HCT116 (cell line): ENCODE data around the gene MLC1. TPM values are rescaled to one million over a fixed set of nuclear protein-coding genes. Genes with fewer than 3 reads are reported as not detected.

ENCODE experiments used
- ATAC-seq: fragments of 200-7000 bp; cut with Tn5 transposase; 2 replicates; pipeline ENCODE4 v1.9.1; 2020; ENCODE audit warnings: mild to moderate bottlenecking, moderate library complexity
- BruUV-seq: library from RNA; stranded (reverse); fragments of 400-500 nt; replicated peaks from 2 replicates; lab custom pipeline; 2021; lab: Mats Ljungman, UMichigan
- CTCF ChIA-PET: fragments of 300-600 bp; sonication (Branson Sonifier 250); formaldehyde crosslinking; loops from one replicate; lab custom pipeline; 2021; ENCODE audit warnings: antibody characterized with exemption; lab: Charles Lee
- POLR2A ChIA-PET: fragments of 300-600, 350-600 bp; sonication (Branson Sonifier 250); formaldehyde crosslinking; loops from one replicate; lab custom pipeline; 2021; ENCODE audit warnings: antibody characterized with exemption; lab: Charles Lee
- RAD21 ChIA-PET, 2 experiments: fragments of 300-600 bp; sonication (Branson Sonifier 250); formaldehyde crosslinking; loops; one replicate each; lab custom pipeline; 2023; ENCODE audit warnings: low total read pairs in 2 of 2; ENCODE audit not compliant: uncharacterized antibody in 2 of 2, unreplicated experiment in 2 of 2, low non-redundant PET in 1 of 2; lab: Charles Lee
- DNase-seq: peaks from one replicate; pipeline ENCODE4 v3.0.0-alpha.2; 2010; ENCODE audit warnings: low read depth, low spot score
- H2AFZ ChIP-seq: fragments of 200-600 bp; shearing (Covaris generic), sonication (generic); 2 replicates; pipeline ENCODE4 v1.6.1; 2017; ENCODE audit warnings: low read depth, mixed run types, mixed read lengths, antibody characterized with exemption, low read length; ENCODE audit not compliant: poor library complexity, severe bottlenecking
- H3K27ac ChIP-seq: 2 replicates; pipeline ENCODE4 v1.5.1; 2012; ENCODE audit warnings: low read depth, low read length
- H3K27me3 ChIP-seq: fragments of 200-600 bp; sonication (generic); 2 replicates; pipeline ENCODE4 v1.6.1; 2016; ENCODE audit warnings: mixed run types, low read length, mixed read lengths; ENCODE audit not compliant: insufficient read depth
- H3K36me3 ChIP-seq, 2 experiments: fragments of 200-500 bp in 1 of 2; fragments of 200-600 bp in 1 of 2; sonication (Bioruptor generic) in 1 of 2; sonication (generic) in 1 of 2; 2 replicates each; pipeline versions ENCODE4 v1.5.1 to v1.6.1; 2014 to 2016; ENCODE audit warnings: low read length in 2 of 2, inconsistent platforms in 1 of 2, mixed read lengths in 1 of 2, mixed run types in 1 of 2; ENCODE audit not compliant: insufficient read depth in 2 of 2, control insufficient read depth in 1 of 2
- H3K4me1 ChIP-seq, 2 experiments: fragments of 200-600 bp in 1 of 2; sonication (generic) in 1 of 2; 2 replicates each; pipeline versions ENCODE4 v1.5.1 to v1.6.1; 2012 to 2017; ENCODE audit warnings: low read length in 2 of 2, inconsistent platforms in 1 of 2, mild to moderate bottlenecking in 1 of 2, mixed read lengths in 1 of 2, mixed run types in 1 of 2, moderate library complexity in 1 of 2; ENCODE audit not compliant: insufficient read depth in 2 of 2, control insufficient read depth in 1 of 2
- H3K4me2 ChIP-seq: fragments of 200-600 bp; sonication (generic); 2 replicates; pipeline ENCODE4 v1.6.1; 2017; ENCODE audit warnings: mixed run types, low read length, mixed read lengths
- H3K4me3 ChIP-seq, 2 experiments: fragments of 200-600 bp in 1 of 2; sonication (generic) in 1 of 2; replicated peaks in 1 of 2; 2 replicates each; pipeline ENCODE4 v1.5.1; 2011 to 2016; ENCODE audit warnings: low read length in 2 of 2, control low read depth in 1 of 2, low read depth in 1 of 2, mild to moderate bottlenecking in 1 of 2, mixed read lengths in 1 of 2, mixed run types in 1 of 2
- H3K79me2 ChIP-seq: fragments of 200-600 bp; sonication (generic); 2 replicates; pipeline ENCODE4 v1.6.1; 2017; ENCODE audit warnings: mild to moderate bottlenecking, mixed run types, low read length, moderate library complexity, mixed read lengths; ENCODE audit not compliant: insufficient read depth
- H3K9ac ChIP-seq: fragments of 200-600 bp; sonication (generic); 2 replicates; pipeline ENCODE4 v1.6.1; 2016; ENCODE audit warnings: low read length, mixed read lengths
- H3K9me2 ChIP-seq: fragments of 200-600 bp; sonication (generic), shearing (Covaris generic); 2 replicates; pipeline ENCODE4 v1.6.1; 2017; ENCODE audit warnings: mixed run types, mild to moderate bottlenecking, moderate library complexity; ENCODE audit not compliant: insufficient read depth
- H3K9me3 ChIP-seq, 2 experiments: fragments of 200-500 bp in 1 of 2; fragments of 200-600 bp in 1 of 2; sonication (Bioruptor generic) in 1 of 2; sonication (generic) in 1 of 2; 2 replicates each; pipeline ENCODE4 v1.6.1; 2014 to 2017; ENCODE audit warnings: low read length in 2 of 2, mixed read lengths in 2 of 2, inconsistent platforms in 1 of 2, low read depth in 1 of 2, mild to moderate bottlenecking in 1 of 2, mixed run types in 1 of 2, moderate library complexity in 1 of 2; ENCODE audit not compliant: control insufficient read depth in 1 of 2, insufficient read depth in 1 of 2
- H4K20me1 ChIP-seq: fragments of 200-600 bp; sonication (generic), shearing (Covaris generic); 2 replicates; pipeline ENCODE4 v1.6.1; 2017; ENCODE audit warnings: mixed run types, mild to moderate bottlenecking, moderate library complexity; ENCODE audit not compliant: insufficient read depth
- EGR1 ChIP-seq: IDR thresholded peaks from 2 replicates; pipeline ENCODE4 v1.6.1; 2012; ENCODE audit warnings: low read depth
- ELF1 ChIP-seq: IDR thresholded peaks from 2 replicates; pipeline ENCODE4 v1.6.1; 2012; ENCODE audit warnings: low read depth, borderline replicate concordance
- EZH2 ChIP-seq: fragments of 200-600 bp; sonication (generic); IDR thresholded peaks from 2 replicates; pipeline ENCODE4 v1.6.1; 2017; ENCODE audit warnings: antibody characterized with exemption, mixed run types
- POLR2A ChIP-seq: IDR thresholded peaks from 2 replicates; pipeline ENCODE4 v1.7.0; 2011; ENCODE audit warnings: borderline replicate concordance; ENCODE audit not compliant: insufficient read depth, insufficient read length; ENCODE audit errors: extremely low read depth
- POLR2AphosphoS5 ChIP-seq: IDR thresholded peaks from 2 replicates; pipeline ENCODE4 v1.6.1; 2011; ENCODE audit warnings: mild to moderate bottlenecking, low read depth, low read length, moderate library complexity
- SRF ChIP-seq: IDR thresholded peaks from 2 replicates; pipeline ENCODE4 v1.6.1; 2012; ENCODE audit warnings: low read depth
- ZFX ChIP-seq: fragments of 450-650 bp; IDR thresholded peaks from 2 replicates; pipeline ENCODE4 v1.6.1; 2017
- intact Hi-C: fragments of 100-400 bp; cut with micrococcal nuclease; formaldehyde crosslinking; loops from 2 replicates; pipeline ENCODE4 v1.10.0; 2022
- total RNA-seq: library from RNA; stranded (reverse); gene quantifications from one replicate; pipeline ENCODE4 v1.2.1, GENCODE V29; 2021; ENCODE audit not compliant: unreplicated experiment
- TF ChIP-seq, protein P1 (sequence below), 3 experiments: fragments of 200-600 bp in 1 of 3; sonication (generic) in 1 of 3; IDR thresholded peaks in 2 of 3; conservative IDR thresholded peaks in 1 of 3; 2 replicates each; pipeline ENCODE4 v1.5.1; 2012 to 2017; ENCODE audit warnings: low read depth in 2 of 3, low read length in 2 of 3, antibody characterized with exemption in 1 of 3, borderline replicate concordance in 1 of 3, control low read depth in 1 of 3, mild to moderate bottlenecking in 1 of 3, mixed read lengths in 1 of 3, mixed run types in 1 of 3, moderate library complexity in 1 of 3; ENCODE audit not compliant: insufficient read depth in 1 of 3
- TF ChIP-seq, protein P2 (sequence below): IDR thresholded peaks from 2 replicates; pipeline ENCODE4 v1.6.1; 2012; ENCODE audit warnings: low read depth
- TF ChIP-seq, protein P3 (sequence below): IDR thresholded peaks from 2 replicates; pipeline ENCODE4 v1.6.1; 2012

The MLC1 gene
- total RNA-seq, 1 experiment from 2014 or later, result not detected

DNA sequence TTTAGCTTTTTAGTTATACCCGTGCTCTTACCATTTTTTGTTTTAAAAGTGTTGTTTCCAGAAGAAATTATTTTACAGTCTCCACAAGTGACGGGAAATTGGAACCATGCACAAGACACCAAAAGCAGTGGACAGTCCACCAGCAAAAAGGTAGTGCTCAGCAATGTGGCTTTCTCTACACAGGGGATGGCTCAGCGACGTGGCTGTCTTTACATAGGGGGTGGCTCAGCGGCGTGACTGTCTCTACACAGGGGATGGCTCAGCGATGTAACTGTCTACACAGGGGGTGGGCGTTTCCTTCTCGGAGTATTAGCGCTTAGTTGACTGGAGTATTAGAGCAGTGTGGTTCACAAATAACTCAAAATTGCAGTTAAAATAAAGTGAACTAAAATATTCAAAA is 49.3 kb upstream of the MLC1 start:
- H3K79me2 ChIP-seq, result no peaks in the 10 kb centered on the region
- H3K27ac ChIP-seq, result no peak overlapping the region
- ChIA-PET POLR2A (no interaction called here), CTCF (no interaction called here), RAD21 (no interaction called here)
- H3K27me3 ChIP-seq, result no peaks in the 10 kb centered on the region
- intact Hi-C loops, result no loop called here
- no peak overlapping the region for H3K4me2 ChIP-seq
- H3K9me3 ChIP-seq, result no peaks in the 10 kb centered on the region; a peak in 1 of 4 replicates
- no peaks in the 10 kb centered on the region for H3K9me2 ChIP-seq
- no peak overlapping the region for H3K4me3 ChIP-seq
- no peak overlapping the region for H3K9ac ChIP-seq
- TF ChIP-seq, protein P1, sequence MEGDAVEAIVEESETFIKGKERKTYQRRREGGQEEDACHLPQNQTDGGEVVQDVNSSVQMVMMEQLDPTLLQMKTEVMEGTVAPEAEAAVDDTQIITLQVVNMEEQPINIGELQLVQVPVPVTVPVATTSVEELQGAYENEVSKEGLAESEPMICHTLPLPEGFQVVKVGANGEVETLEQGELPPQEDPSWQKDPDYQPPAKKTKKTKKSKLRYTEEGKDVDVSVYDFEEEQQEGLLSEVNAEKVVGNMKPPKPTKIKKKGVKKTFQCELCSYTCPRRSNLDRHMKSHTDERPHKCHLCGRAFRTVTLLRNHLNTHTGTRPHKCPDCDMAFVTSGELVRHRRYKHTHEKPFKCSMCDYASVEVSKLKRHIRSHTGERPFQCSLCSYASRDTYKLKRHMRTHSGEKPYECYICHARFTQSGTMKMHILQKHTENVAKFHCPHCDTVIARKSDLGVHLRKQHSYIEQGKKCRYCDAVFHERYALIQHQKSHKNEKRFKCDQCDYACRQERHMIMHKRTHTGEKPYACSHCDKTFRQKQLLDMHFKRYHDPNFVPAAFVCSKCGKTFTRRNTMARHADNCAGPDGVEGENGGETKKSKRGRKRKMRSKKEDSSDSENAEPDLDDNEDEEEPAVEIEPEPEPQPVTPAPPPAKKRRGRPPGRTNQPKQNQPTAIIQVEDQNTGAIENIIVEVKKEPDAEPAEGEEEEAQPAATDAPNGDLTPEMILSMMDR (IDR thresholded peaks at IDR 0.05 in 2 of 3, conservative IDR thresholded peaks at IDR 0.05 in 1 of 3; ENCODE audit: borderline replicate concordance in 1 of 3, insufficient read depth in 1 of 3, low read depth in 2 of 3, low read length in 2 of 3), result no peak
- TF ChIP-seq EGR1 (no peak), ELF1 (no peak), EZH2 (no peak), POLR2AphosphoS5 (no peak), POLR2A (no peak), SRF (no peak), ZFX (no peak)
- TF ChIP-seq, protein P2, sequence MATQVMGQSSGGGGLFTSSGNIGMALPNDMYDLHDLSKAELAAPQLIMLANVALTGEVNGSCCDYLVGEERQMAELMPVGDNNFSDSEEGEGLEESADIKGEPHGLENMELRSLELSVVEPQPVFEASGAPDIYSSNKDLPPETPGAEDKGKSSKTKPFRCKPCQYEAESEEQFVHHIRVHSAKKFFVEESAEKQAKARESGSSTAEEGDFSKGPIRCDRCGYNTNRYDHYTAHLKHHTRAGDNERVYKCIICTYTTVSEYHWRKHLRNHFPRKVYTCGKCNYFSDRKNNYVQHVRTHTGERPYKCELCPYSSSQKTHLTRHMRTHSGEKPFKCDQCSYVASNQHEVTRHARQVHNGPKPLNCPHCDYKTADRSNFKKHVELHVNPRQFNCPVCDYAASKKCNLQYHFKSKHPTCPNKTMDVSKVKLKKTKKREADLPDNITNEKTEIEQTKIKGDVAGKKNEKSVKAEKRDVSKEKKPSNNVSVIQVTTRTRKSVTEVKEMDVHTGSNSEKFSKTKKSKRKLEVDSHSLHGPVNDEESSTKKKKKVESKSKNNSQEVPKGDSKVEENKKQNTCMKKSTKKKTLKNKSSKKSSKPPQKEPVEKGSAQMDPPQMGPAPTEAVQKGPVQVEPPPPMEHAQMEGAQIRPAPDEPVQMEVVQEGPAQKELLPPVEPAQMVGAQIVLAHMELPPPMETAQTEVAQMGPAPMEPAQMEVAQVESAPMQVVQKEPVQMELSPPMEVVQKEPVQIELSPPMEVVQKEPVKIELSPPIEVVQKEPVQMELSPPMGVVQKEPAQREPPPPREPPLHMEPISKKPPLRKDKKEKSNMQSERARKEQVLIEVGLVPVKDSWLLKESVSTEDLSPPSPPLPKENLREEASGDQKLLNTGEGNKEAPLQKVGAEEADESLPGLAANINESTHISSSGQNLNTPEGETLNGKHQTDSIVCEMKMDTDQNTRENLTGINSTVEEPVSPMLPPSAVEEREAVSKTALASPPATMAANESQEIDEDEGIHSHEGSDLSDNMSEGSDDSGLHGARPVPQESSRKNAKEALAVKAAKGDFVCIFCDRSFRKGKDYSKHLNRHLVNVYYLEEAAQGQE, result no peak
- TF ChIP-seq, protein P3, sequence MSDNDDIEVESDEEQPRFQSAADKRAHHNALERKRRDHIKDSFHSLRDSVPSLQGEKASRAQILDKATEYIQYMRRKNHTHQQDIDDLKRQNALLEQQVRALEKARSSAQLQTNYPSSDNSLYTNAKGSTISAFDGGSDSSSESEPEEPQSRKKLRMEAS, result no peak
- no TSS peak for BruUV-seq
- H4K20me1 ChIP-seq, result no peaks in the 10 kb centered on the region
- DNase-seq (no peak), ATAC-seq (no peak)
- no peaks in the 10 kb centered on the region for H3K36me3 ChIP-seq
- H2AFZ ChIP-seq, result no peak overlapping the region
- H3K4me1 ChIP-seq, result no peaks in the 10 kb centered on the region
